Endothelial cell (in vitro differentiated cells): Measurements from ENCODE around the gene SPOP. TPM values are rescaled to one million over a fixed set of nuclear protein-coding genes. Genes with fewer than 3 reads are reported as not detected.
A peak's percentile ranks its signal among the peaks of the same experiment; 100 is the strongest.

Source experiments
- DNase-seq: peaks from one replicate; pipeline ENCODE4 v3.0.0; 2021; ENCODE audit warnings: low spot score
- H3K27ac Mint-ChIP-seq: one replicate; pipeline ENCODE4 v1.8.0; 2021; ENCODE audit warnings: mixed read lengths, inconsistent platforms; ENCODE audit not compliant: unreplicated experiment
- H3K27me3 Mint-ChIP-seq: one replicate; pipeline ENCODE4 v1.8.0; 2021; ENCODE audit warnings: mild to moderate bottlenecking, moderate library complexity, mixed read lengths, inconsistent platforms; ENCODE audit not compliant: unreplicated experiment
- H3K36me3 Mint-ChIP-seq: one replicate; pipeline ENCODE4 v1.8.0; 2021; ENCODE audit warnings: mild to moderate bottlenecking, low read depth, mixed read lengths, inconsistent platforms; ENCODE audit not compliant: unreplicated experiment
- H3K4me1 Mint-ChIP-seq: one replicate; pipeline ENCODE4 v1.8.0; 2021; ENCODE audit warnings: mild to moderate bottlenecking, mixed read lengths, inconsistent platforms; ENCODE audit not compliant: unreplicated experiment
- H3K4me3 Mint-ChIP-seq: one replicate; pipeline ENCODE4 v1.8.0; 2021; ENCODE audit warnings: mild to moderate bottlenecking, mixed read lengths, inconsistent platforms; ENCODE audit not compliant: unreplicated experiment
- H3K9me3 Mint-ChIP-seq: one replicate; pipeline ENCODE4 v1.8.0; 2021; ENCODE audit warnings: mixed read lengths, inconsistent platforms; ENCODE audit not compliant: unreplicated experiment
- total RNA-seq: library from RNA; stranded (reverse); fragmentation: NEBNext Ultra II Directional; extraction: Animal tissue kit (Norgen Biotek cat#: 25700); gene quantifications from one replicate; pipeline ENCODE4 v1.2.1, GENCODE V29; 2021; ENCODE audit not compliant: unreplicated experiment
- TF ChIP-seq, protein P1 (sequence below): fragments of 200-600 bp; sonication (generic); IDR thresholded peaks from one replicate; pipeline ENCODE4 v1.5.0; 2021; ENCODE audit warnings: antibody characterized with exemption; ENCODE audit not compliant: unreplicated experiment

Gene SPOP
- total RNA-seq, 1 donor from 2014 or later, result 55.6 TPM

GRCh38 chr17:49612726-49613125, 65.2 kb downstream of the SPOP start:
- DNase-seq, result no peak
- Mint-ChIP-seq H3K4me3 (no peak overlapping the region), H3K9me3 (no peaks in the 10 kb centered on the region), H3K27me3 (no peaks in the 10 kb centered on the region), H3K36me3 (peaks cover 35% of the 10 kb centered on the region), H3K27ac (no peak overlapping the region), H3K4me1 (peaks cover 3% of the 10 kb centered on the region)
- TF ChIP-seq, protein P1, sequence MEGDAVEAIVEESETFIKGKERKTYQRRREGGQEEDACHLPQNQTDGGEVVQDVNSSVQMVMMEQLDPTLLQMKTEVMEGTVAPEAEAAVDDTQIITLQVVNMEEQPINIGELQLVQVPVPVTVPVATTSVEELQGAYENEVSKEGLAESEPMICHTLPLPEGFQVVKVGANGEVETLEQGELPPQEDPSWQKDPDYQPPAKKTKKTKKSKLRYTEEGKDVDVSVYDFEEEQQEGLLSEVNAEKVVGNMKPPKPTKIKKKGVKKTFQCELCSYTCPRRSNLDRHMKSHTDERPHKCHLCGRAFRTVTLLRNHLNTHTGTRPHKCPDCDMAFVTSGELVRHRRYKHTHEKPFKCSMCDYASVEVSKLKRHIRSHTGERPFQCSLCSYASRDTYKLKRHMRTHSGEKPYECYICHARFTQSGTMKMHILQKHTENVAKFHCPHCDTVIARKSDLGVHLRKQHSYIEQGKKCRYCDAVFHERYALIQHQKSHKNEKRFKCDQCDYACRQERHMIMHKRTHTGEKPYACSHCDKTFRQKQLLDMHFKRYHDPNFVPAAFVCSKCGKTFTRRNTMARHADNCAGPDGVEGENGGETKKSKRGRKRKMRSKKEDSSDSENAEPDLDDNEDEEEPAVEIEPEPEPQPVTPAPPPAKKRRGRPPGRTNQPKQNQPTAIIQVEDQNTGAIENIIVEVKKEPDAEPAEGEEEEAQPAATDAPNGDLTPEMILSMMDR, result no peak

GRCh38 chr17:49610883-49611584, 66.9 kb downstream of the SPOP start:
- Mint-ChIP-seq H3K27ac (no peak overlapping the region), H3K27me3 (no peaks in the 10 kb centered on the region), H3K4me1 (peaks cover 3% of the 10 kb centered on the region), H3K9me3 (no peaks in the 10 kb centered on the region), H3K36me3 (peaks cover 34% of the 10 kb centered on the region), H3K4me3 (no peak overlapping the region)
- no peak for DNase-seq
- TF ChIP-seq, protein P1, result no peak

GRCh38 chr17:49604314-49604869, 73.5 kb downstream of the SPOP start:
- Mint-ChIP-seq H3K9me3 (no peaks in the 10 kb centered on the region), H3K27me3 (peaks cover 3% of the 10 kb centered on the region), H3K4me3 (peak overlapping the region; percentile 25), H3K36me3 (peaks cover 37% of the 10 kb centered on the region), H3K4me1 (peaks cover 8% of the 10 kb centered on the region), H3K27ac (peak overlapping the region; percentile 24)
- no peak for DNase-seq
- TF ChIP-seq, protein P1, result no peak

- Mint-ChIP-seq H3K4me3 (no peak overlapping the region), H3K4me1 (peaks cover 8% of the 10 kb centered on the region), H3K9me3 (no peaks in the 10 kb centered on the region), H3K27me3 (peaks cover 3% of the 10 kb centered on the region), H3K27ac (no peak overlapping the region), H3K36me3 (peaks cover 39% of the 10 kb centered on the region)
- TF ChIP-seq, protein P1, result peak; percentile 24
- DNase-seq, result no peak
These were observed 74.2 kb downstream of the SPOP start for GRCh38 chr17:49603720-49604119.

- no peaks in the 10 kb centered on the region for H3K9me3 Mint-ChIP-seq
- peaks cover 42% of the 10 kb centered on the region for H3K36me3 Mint-ChIP-seq
- H3K4me1 Mint-ChIP-seq, result peaks cover 12% of the 10 kb centered on the region
- H3K27ac Mint-ChIP-seq, result no peak overlapping the region
- TF ChIP-seq, protein P1, result no peak
- no peak for DNase-seq
- H3K27me3 Mint-ChIP-seq, result peaks cover 4% of the 10 kb centered on the region
- no peak overlapping the region for H3K4me3 Mint-ChIP-seq
These were observed 74.7 kb downstream of the SPOP start for GRCh38 chr17:49603238-49603637.
